Measurements from ENCODE around the gene SAG. TPM values are rescaled to one million over a fixed set of nuclear protein-coding genes. Genes with fewer than 3 reads are reported as not detected.

Gene SAG
- total RNA-seq, 1 donor from 2014 or later, result not detected

GRCh38 chr2:233289648-233290047 lies 18.0 kb upstream of the SAG start:
- no peak for DNase-seq (ENCODE audit: low read depth)

DNA sequence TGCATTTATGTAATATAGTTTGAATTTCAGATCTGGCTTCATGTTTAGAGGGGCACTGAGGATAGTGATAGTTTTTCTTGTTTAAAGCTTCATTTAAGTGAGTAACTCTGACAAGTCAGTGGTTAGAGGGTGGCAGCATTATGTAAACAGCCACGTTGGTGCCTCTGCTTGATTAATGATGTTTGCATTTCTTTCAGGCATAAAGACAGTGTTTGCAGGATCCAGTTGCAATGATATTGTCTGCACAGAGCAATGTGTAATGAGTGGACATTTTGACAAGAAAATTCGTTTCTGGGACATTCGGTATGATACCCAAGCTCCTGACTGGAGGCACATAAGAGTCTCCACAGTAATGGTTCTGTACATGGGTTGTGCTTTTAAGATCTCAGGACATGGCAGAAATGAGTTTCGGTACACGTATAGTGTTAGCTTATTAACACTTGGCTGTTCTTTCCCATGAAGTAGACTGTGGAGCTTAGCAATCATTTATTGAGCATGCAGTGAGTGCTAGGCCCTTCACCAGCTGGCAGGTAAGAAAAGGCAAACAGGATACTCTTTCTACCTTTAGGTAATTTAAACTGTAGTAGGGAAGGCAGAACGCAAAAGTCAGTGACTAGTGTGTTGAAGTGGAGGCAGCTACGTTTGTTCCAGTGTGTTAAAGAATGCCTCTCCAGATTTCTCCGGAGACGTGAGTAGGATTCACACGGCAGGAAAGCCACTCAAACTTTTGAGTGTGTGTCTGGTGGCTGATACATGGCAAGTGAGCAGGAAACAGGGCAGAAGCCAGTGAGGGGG lies 17.4 kb upstream of the SAG start:
- TF ChIP-seq, protein P1, sequence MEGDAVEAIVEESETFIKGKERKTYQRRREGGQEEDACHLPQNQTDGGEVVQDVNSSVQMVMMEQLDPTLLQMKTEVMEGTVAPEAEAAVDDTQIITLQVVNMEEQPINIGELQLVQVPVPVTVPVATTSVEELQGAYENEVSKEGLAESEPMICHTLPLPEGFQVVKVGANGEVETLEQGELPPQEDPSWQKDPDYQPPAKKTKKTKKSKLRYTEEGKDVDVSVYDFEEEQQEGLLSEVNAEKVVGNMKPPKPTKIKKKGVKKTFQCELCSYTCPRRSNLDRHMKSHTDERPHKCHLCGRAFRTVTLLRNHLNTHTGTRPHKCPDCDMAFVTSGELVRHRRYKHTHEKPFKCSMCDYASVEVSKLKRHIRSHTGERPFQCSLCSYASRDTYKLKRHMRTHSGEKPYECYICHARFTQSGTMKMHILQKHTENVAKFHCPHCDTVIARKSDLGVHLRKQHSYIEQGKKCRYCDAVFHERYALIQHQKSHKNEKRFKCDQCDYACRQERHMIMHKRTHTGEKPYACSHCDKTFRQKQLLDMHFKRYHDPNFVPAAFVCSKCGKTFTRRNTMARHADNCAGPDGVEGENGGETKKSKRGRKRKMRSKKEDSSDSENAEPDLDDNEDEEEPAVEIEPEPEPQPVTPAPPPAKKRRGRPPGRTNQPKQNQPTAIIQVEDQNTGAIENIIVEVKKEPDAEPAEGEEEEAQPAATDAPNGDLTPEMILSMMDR (IDR thresholded peaks at IDR 0.05; ENCODE audit: insufficient read depth, low read length, poor library complexity, severe bottlenecking), result no peak
- Histone ChIP-seq H3K4me3 (ENCODE audit: low read depth, low read length) (no peak overlapping the region), H3K36me3 (ENCODE audit: control insufficient read depth, insufficient read depth, low read length) (peaks cover 1% of the 10 kb centered on the region), H3K27me3 (ENCODE audit: control insufficient read depth, insufficient read depth, low read length) (no peaks in the 10 kb centered on the region)
- no peak for DNase-seq (ENCODE audit: low read depth)

More at GRCh38 chr2:233289648-233290047, 18.0 kb upstream of the SAG start:
- TF ChIP-seq, protein P1 (IDR thresholded peaks at IDR 0.05; ENCODE audit: insufficient read depth, low read length, poor library complexity, severe bottlenecking), result no peak
- Histone ChIP-seq H3K36me3 (ENCODE audit: control insufficient read depth, insufficient read depth, low read length) (peaks cover 1% of the 10 kb centered on the region), H3K27me3 (ENCODE audit: control insufficient read depth, insufficient read depth, low read length) (no peaks in the 10 kb centered on the region), H3K4me3 (ENCODE audit: low read depth, low read length) (no peak overlapping the region)

- H3K27me3 ChIP-seq (ENCODE audit: control insufficient read depth, insufficient read depth, low read length), result no peaks in the 10 kb centered on the region
- no peak for DNase-seq (ENCODE audit: low read depth)
- TF ChIP-seq, protein P1 (IDR thresholded peaks at IDR 0.05; ENCODE audit: insufficient read depth, low read length, poor library complexity, severe bottlenecking), result no peak
- H3K4me3 ChIP-seq (ENCODE audit: low read depth, low read length), result no peak overlapping the region
- H3K36me3 ChIP-seq (ENCODE audit: control insufficient read depth, insufficient read depth, low read length), result peaks cover 1% of the 10 kb centered on the region
These were observed 11.7 kb upstream of the SAG start for GRCh38 chr2:233295891-233296290.

DNA sequence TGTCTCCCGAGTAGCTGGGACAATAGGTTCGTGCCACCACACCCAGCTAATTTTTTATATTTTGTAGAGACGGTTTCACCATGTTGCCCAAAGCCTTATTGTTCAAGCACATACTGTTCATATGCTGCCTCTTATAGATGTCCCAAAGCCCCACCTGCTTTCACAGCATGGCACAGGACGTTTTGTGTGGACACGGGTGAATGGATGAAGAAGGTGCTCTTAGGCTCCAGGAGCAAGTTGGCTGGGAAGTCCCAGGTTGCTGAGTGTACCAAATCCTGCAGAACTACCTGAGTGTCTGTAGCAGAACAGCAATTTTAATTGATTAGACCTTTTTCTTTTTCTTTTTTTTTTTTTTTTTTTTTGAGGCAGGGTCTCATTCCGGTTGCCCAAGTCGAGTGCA lies 10.5 kb upstream of the SAG start:
- H3K4me3 ChIP-seq (ENCODE audit: low read depth, low read length), result no peak overlapping the region

DNA sequence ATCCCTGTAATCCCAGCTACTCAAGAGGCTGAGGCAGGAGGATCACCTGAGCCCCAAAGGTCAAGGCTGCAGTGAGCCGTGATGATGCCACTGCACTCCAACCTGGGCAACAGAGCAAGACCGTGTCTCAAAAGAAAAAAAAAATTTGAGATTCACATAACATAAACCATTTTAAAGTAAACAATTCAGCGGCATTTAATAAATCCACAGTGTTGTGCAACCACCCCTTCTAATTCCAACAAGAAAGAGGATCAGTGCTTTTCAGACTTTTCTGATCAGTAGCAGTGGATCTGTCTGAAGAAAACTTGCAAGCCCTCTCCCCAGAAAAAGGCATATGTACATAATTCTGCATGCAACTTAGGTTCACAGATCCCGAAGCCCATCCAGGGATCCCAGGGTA lies 7.2 kb upstream of the SAG start:
- Histone ChIP-seq H3K27me3 (ENCODE audit: control insufficient read depth, insufficient read depth, low read length) (no peaks in the 10 kb centered on the region), H3K36me3 (ENCODE audit: control insufficient read depth, insufficient read depth, low read length) (no peaks in the 10 kb centered on the region), H3K4me3 (ENCODE audit: low read depth, low read length) (no peak overlapping the region)
- no peak for DNase-seq (ENCODE audit: low read depth)
- TF ChIP-seq, protein P1 (IDR thresholded peaks at IDR 0.05; ENCODE audit: insufficient read depth, low read length, poor library complexity, severe bottlenecking), result no peak

More for the DNA sequence above, 10.5 kb upstream of the SAG start:
- no peak for DNase-seq (ENCODE audit: low read depth)
- H3K36me3 ChIP-seq (ENCODE audit: control insufficient read depth, insufficient read depth, low read length), result peaks cover 1% of the 10 kb centered on the region
- H3K27me3 ChIP-seq (ENCODE audit: control insufficient read depth, insufficient read depth, low read length), result no peaks in the 10 kb centered on the region
- TF ChIP-seq, protein P1 (IDR thresholded peaks at IDR 0.05; ENCODE audit: insufficient read depth, low read length, poor library complexity, severe bottlenecking), result no peak

- H3K4me3 ChIP-seq (ENCODE audit: low read depth, low read length), result no peak overlapping the region
- TF ChIP-seq, protein P1 (IDR thresholded peaks at IDR 0.05; ENCODE audit: insufficient read depth, low read length, poor library complexity, severe bottlenecking), result no peak
- no peak for DNase-seq (ENCODE audit: low read depth)
- H3K36me3 ChIP-seq (ENCODE audit: control insufficient read depth, insufficient read depth, low read length), result no peaks in the 10 kb centered on the region
- H3K27me3 ChIP-seq (ENCODE audit: control insufficient read depth, insufficient read depth, low read length), result no peaks in the 10 kb centered on the region
These were observed 6.4 kb upstream of the SAG start for GRCh38 chr2:233301248-233301647.

Data from kidney epithelial cell (primary cell).